NK-92 (cell line): ENCODE measurements around the gene SMYD1.

ENCODE experiments used
- DNase-seq: peaks from one replicate; lab custom pipeline; 2025; ENCODE audit not compliant: unreplicated experiment; lab: John Stamatoyannopoulos, UW

SMYD1 gene

DNA sequence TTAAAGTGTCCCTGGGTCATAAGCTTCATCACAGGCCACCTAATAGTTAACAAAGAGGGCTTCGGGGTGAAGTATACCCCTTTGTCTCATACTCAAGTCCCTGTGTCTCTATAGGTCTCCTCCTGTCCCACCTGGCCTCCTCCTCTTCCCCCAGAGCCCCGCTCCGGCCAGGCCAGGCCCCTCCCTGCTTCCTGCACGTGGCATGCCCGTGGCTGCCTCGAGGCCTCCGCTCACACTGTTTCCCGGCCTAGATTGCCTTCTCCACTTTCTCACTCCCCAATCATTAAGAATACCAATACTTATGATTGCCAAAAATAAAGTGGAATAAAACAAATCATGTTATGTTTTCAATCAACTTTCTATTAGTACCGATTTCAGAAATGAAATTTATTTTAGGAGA, 18.8 kb downstream of the SMYD1 start:
- DNase-seq, result no peak

GRCh38 chr2:88087073-88087472, 19.4 kb downstream of the SMYD1 start:
- DNase-seq, result no peak

- no peak for DNase-seq
Observed at GRCh38 chr2:88087763-88088162, 20.1 kb downstream of the SMYD1 start.

DNA sequence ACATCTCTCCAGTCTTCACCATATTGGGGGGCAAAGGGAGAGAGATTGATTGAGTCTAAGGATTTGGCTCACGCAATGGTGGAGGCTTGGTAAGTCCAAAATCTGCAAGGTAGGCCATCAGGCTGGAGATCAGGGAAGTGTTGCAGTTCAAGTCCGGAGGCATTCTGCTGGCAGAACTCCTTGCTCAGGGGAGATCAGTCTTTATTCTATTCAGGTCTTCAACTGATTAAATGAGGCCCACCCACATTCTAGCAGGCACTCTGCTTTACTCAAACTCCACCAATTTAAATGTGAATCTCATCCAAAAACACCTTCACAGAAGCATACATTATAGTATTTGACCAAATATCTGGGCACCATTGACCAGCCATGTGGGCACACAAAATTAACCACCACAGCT, 21.4 kb downstream of the SMYD1 start:
- DNase-seq, result no peak

- DNase-seq, result no peak
Observed at GRCh38 chr2:88090446-88091283, 23.0 kb downstream of the SMYD1 start.

GRCh38 chr2:88091943-88092342, 24.3 kb downstream of the SMYD1 start:
- DNase-seq, result no peak

DNA sequence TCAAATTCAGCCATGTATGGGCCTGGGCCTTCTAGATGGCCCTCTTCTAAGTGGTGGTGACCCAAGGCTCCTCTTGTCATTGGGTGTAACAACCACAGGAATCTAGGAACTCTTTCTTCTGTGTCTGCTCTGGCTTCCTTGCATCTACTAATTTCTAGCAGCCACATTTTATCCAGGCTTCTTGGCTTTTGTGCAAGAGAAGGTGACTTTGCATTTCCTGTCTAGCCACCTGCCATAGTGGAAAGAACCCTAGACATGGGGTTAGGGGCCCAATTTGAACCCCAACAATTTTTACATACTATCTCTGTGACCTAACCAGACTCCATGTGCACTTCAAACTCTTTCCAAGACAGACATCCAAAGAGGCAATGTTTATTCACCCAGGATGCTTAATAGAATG, 25.1 kb downstream of the SMYD1 start:
- DNase-seq, result no peak

DNA sequence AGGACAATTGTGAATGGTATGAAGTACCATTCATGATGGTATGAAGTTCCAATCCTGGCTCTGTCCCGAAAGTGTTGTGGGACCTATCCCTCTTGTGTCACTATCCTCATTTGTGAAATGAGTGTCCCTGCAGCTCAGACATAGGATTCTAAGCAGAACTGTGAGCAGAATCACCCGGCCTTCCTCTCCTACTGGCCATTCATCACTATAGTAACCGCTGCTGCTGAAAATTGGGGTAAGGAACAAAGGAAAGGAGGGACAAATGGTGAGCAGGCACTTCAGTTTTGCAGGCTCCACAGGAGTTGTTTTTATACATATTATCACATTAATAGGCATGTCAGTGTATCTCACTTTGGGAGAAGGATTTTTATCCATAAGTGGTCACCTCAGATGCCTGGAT, 27.4 kb downstream of the SMYD1 start:
- DNase-seq, result no peak

DNA sequence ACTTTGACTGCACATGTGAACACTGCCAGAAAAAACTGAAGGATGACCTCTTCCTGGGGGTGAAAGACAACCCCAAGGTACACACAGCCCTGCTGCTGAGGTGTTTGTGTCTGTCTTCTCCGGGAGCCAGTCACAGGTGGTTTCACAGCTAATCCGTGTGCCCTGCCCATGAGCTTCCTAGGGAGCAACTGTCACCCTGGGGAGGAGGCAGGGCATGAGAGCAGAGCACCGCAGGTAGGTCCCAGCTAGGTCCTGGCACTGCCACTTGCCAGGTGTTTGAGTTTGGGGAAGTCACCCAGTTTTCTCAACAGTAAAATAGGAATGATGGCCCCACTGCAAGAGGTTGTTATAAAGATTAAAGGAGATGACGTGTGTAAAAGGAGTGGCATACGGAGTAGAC, 29.1 kb downstream of the SMYD1 start:
- DNase-seq, result no peak

GRCh38 chr2:88097192-88097591, 29.6 kb downstream of the SMYD1 start:
- no peak for DNase-seq

DNA sequence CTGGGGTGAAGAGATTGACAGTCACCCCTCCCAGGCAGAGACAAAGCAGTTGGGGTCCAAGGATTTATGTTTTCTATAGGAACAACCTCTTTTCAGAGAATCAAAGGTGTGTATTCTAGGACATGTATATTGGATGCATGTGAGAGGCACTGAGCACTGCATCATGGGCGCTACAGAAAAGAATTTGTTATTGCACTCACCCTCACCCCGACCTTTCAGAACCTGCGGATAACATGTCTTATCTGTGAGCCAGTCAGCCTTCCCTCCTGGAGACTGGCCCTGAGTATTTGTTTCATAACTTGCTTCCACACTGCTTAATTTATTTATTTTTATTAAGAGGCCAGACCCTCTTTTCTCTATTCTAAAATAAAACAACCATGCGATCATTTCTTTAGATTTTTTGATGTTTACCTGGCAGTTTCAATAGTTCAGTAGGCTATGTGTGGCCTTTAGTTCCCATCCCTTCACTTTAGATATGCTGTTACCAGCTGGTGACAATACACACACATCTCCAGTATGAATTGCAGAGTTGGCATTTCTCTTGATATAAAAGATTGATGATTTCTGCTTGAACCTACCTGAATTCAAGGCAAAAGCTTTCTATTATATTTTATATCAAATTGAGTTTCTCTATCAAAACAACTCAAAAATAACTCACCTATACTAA, 30.4 kb downstream of the SMYD1 start:
- DNase-seq, result no peak

DNA sequence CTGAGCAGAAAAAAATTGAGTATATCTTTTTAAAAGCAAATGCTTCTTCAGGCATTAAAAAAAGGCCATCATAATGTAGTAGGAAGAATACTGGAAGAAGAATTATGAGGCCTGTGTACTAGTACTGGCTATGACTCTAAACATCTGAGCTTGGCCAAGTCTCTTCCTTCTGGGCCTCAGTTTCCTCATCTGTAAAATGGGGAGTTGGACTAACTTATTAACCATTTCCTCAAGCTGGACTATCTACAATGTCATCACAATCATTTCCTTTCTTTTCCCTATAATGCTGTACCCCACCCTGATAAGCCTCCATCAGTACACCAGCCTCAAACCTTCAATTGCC, 30.9 kb downstream of the SMYD1 start:
- no peak for DNase-seq

- DNase-seq, result no peak
Observed at GRCh38 chr2:88099798-88100488, 32.3 kb downstream of the SMYD1 start.

GRCh38 chr2:88100489-88100858, 32.8 kb downstream of the SMYD1 start:
- no peak for DNase-seq

- DNase-seq, result no peak
Observed at GRCh38 chr2:88108796-88109195, 41.2 kb downstream of the SMYD1 start.

GRCh38 chr2:88110830-88111229, 43.2 kb downstream of the SMYD1 start:
- no peak for DNase-seq

DNA sequence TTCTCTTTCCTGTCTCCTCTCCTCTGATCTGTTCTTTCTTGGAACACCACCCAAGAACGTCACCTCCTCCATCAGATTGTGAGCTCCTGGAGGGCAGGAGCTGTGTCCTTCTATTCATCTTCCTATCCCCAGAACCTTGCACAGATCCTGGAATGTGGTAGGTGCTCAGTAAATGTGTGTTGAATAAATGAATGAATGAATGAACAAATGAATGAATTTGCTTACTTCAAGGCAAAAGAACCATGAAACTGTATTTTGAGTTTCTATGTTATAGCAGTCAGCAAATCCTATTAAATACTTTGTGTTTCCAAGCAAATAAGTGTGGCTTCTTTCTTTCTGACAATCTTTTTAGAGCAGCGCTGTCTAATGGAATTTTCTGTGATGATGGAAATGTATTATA, 45.4 kb downstream of the SMYD1 start:
- no peak for DNase-seq

- no peak for DNase-seq
Observed at GRCh38 chr2:88114889-88115288, 47.3 kb downstream of the SMYD1 start.

- no peak for DNase-seq
Observed at GRCh38 chr2:88115825-88116518, 48.3 kb downstream of the SMYD1 start.

DNA sequence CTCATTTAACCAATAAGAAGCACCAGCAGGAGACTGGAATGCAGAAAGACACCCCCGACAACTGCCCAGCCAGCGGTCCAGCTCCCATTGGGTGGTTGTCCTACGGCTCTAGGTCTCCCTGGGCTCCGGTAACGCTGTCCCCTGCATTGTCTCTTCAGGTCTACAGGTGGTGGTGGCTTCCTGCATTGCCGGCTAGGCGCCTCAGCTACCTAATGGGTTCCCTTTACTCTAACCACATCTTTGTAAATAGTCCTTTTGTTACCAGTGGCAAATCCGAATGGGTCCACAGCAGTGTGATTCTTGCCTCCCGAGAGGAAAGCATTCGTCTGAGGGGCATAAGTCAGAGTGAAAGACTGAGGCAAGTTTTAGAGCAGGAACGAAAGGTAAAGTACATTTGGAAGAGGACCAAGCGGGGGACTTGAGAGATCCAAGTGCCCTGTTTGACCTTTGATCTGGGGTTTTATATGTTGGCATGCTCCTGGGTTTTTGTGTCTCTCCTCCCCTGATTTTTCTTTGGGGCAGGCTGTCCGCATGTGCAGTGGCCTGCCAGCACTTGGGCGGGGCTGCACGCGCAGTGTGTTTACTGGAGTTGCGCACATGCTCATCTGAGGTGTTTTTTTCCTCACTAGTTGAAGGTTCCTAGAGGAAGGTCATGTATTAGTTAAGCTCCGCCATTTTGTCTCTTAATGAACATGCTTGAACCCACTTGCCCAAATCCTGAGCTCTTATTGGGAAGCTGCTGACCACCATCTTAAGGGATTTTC, 49.2 kb downstream of the SMYD1 start:
- no peak for DNase-seq

- no peak for DNase-seq
Observed at GRCh38 chr2:88117973-88118372, 50.3 kb downstream of the SMYD1 start.
